22Rv1 (cell line): ENCODE measurements around the gene FBXO15.

Experiments
- H3K27ac ChIP-seq: fragments of 450-650 bp; 2 replicates; pipeline ENCODE4 v1.5.1; 2017
- CTCF ChIP-seq: fragments of 450-650 bp; IDR thresholded peaks from 2 replicates; pipeline ENCODE4 v1.5.1; 2017; ENCODE audit warnings: mild to moderate bottlenecking
- ZFX ChIP-seq: fragments of 450-650 bp; IDR thresholded peaks from 2 replicates; pipeline ENCODE4 v1.6.1; 2017; ENCODE audit warnings: antibody characterized with exemption, borderline replicate concordance

The FBXO15 gene

DNA sequence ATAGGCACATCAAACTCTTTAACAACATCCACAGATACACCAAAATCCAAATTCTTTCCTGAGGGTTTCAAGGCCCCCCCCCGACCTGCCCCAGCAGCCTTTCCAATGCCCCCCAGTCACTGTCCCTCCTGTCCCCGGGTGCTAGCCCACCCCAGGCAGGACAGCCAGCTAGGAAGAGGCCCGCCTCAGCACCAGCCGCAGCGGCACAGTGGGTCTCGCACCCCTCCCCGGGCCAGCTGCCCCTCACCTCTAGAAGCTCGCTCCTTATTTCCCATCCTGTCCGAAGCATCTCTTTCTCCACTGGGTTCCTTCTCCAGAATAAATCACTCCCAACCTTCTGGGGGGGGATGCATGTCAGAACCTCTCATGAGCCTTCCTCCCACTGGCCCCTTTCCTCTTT is 69.4 kb downstream of the FBXO15 start:
- no peak overlapping the region for H3K27ac ChIP-seq
- no peak for TF ChIP-seq ZFX
- TF ChIP-seq CTCF = no peak

GRCh38 chr18:74074668-74075564 is 72.7 kb downstream of the FBXO15 start:
- TF ChIP-seq ZFX (no peak), CTCF (no peak)
- no peak overlapping the region for H3K27ac ChIP-seq

DNA sequence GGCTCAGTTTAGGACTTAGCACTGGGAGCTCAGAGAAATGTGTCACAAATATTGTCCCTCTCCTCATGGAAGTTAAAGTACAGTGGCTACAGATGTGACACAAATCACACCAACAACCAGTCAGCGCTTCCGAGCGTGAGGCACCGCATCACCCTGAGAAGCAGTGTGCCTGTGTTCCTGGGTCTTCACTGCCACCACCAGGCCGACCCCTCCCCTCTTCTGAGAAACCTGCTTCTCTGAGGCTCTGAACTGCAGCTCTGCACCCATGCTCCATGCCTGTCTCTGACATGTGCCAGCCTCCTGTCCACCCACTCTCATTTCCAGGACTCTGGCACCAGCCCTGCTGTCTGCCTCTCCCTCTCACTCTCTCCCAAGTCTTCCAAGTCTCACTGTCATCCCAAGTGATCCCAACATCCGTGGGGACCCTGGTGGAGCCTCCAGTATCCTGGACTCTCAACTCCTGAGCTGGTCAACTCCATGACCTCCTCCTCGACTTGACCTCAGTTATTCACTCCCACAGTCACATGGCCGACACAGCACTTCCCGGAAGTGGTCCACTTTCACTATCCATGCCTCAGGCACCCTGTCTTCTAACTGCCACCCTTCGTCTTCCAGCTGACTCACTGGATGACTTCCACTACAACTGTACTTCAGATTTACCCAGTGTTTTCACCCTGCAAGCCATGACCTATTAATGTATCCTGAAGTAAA is 73.5 kb downstream of the FBXO15 start:
- TF ChIP-seq ZFX = no peak
- no peak for TF ChIP-seq CTCF
- H3K27ac ChIP-seq = no peak overlapping the region

GRCh38 chr18:74069178-74070050 is 78.2 kb downstream of the FBXO15 start:
- TF ChIP-seq CTCF = no peak
- H3K27ac ChIP-seq = no peak overlapping the region

- TF ChIP-seq CTCF (no peak), ZFX (no peak)
Measured at GRCh38 chr18:74068296-74068695, 79.3 kb downstream of the FBXO15 start.

GRCh38 chr18:74066018-74066417 is 81.6 kb downstream of the FBXO15 start:
- TF ChIP-seq CTCF = no peak
- H3K27ac ChIP-seq = no peak overlapping the region

More at GRCh38 chr18:74068296-74068695, 79.3 kb downstream of the FBXO15 start:
- H3K27ac ChIP-seq = no peak overlapping the region
